OCI-LY1 (cell line): ENCODE results near the gene SRRM2.

ENCODE experiments used
- CTCF ChIP-seq: fragments of 200-600 bp; sonication (generic), shearing (Covaris generic); IDR thresholded peaks from 2 replicates; pipeline ENCODE4 v1.5.1; 2017; ENCODE audit warnings: mild to moderate bottlenecking, antibody characterized with exemption, low read length, moderate library complexity, mixed read lengths
- EZH2 ChIP-seq: fragments of 200-600 bp; sonication (generic), shearing (Covaris generic); IDR thresholded peaks from 2 replicates; pipeline ENCODE4 v1.8.0; 2017; ENCODE audit warnings: borderline replicate concordance, mixed run types, mild to moderate bottlenecking, antibody characterized with exemption, low read length, moderate library complexity, mixed read lengths

- TF ChIP-seq CTCF = no peak
- no peak for TF ChIP-seq EZH2
Measured at GRCh38 chr16:2786826-2787151, 34.4 kb downstream of the SRRM2 start.
